Measurements from ENCODE around the gene FYB2. TPM values are rescaled to one million over a fixed set of nuclear protein-coding genes. Genes with fewer than 3 reads are reported as not detected.
"Not testable (repeated sequence)": the region's sequence is repeated elsewhere in the genome, so short reads cannot be mapped to it uniquely, and the experiment has no call there.

FYB2 gene
- total RNA-seq, 2 donors from 2014 or later: not detected

- Histone ChIP-seq H3K27me3 (replicated peaks; ENCODE audit: insufficient read depth) (no peaks in the 10 kb centered on the region), H3K9me3 (no peaks in the 10 kb centered on the region), H3K27ac (no peak overlapping the region), H3K4me3 (no peak overlapping the region), H3K4me1 (ENCODE audit: control insufficient read depth in 1 of 2, low read depth in 2 of 2) (no peaks in the 10 kb centered on the region), H3K36me3 (no peaks in the 10 kb centered on the region)
- ATAC-seq (ENCODE audit: insufficient number of reproducible peaks, low FRiP score, low read depth): no peak
- DNase-seq (ENCODE audit: low spot score): no peak
- TF ChIP-seq CTCF (IDR thresholded peaks at IDR 0.05): no peak
Measured at GRCh38 chr1:56777972-56778371, 41.2 kb downstream of the FYB2 start.

- H3K27ac ChIP-seq; H3K4me1 ChIP-seq (ENCODE audit: control insufficient read depth in 1 of 2, low read depth in 2 of 2); H3K27me3 ChIP-seq (replicated peaks; ENCODE audit: insufficient read depth); ATAC-seq (ENCODE audit: insufficient number of reproducible peaks, low FRiP score, low read depth); H3K9me3 ChIP-seq; H3K4me3 ChIP-seq; DNase-seq (ENCODE audit: low spot score); H3K36me3 ChIP-seq: not testable (repeated sequence)
Measured at GRCh38 chr1:56774732-56775131, 44.5 kb downstream of the FYB2 start.

GRCh38 chr1:56774067-56774609 is 45.1 kb downstream of the FYB2 start:
- DNase-seq (ENCODE audit: low spot score) (no peak), ATAC-seq (ENCODE audit: insufficient number of reproducible peaks, low FRiP score, low read depth) (no peak)
- no peaks in the 10 kb centered on the region for H3K36me3 ChIP-seq
- H3K4me3 ChIP-seq: no peak overlapping the region
- H3K9me3 ChIP-seq: no peaks in the 10 kb centered on the region
- H3K27me3 ChIP-seq (replicated peaks; ENCODE audit: insufficient read depth): no peaks in the 10 kb centered on the region
- no peaks in the 10 kb centered on the region for H3K4me1 ChIP-seq (ENCODE audit: control insufficient read depth in 1 of 2, low read depth in 2 of 2)
- TF ChIP-seq CTCF (IDR thresholded peaks at IDR 0.05): no peak
- no peak overlapping the region for H3K27ac ChIP-seq

- no peak for ATAC-seq (ENCODE audit: insufficient number of reproducible peaks, low FRiP score, low read depth)
- Histone ChIP-seq H3K36me3 (no peaks in the 10 kb centered on the region), H3K9me3 (no peaks in the 10 kb centered on the region), H3K4me3 (no peak overlapping the region), H3K27ac (no peak overlapping the region), H3K4me1 (ENCODE audit: control insufficient read depth in 1 of 2, low read depth in 2 of 2) (no peaks in the 10 kb centered on the region), H3K27me3 (replicated peaks; ENCODE audit: insufficient read depth) (no peaks in the 10 kb centered on the region)
- TF ChIP-seq CTCF (IDR thresholded peaks at IDR 0.05): no peak
- no peak for DNase-seq (ENCODE audit: low spot score)
Measured at GRCh38 chr1:56773341-56774066, 45.7 kb downstream of the FYB2 start.

GRCh38 chr1:56771717-56772116 is 47.5 kb downstream of the FYB2 start:
- no peak overlapping the region for H3K27ac ChIP-seq
- H3K9me3 ChIP-seq: no peaks in the 10 kb centered on the region
- DNase-seq (ENCODE audit: low spot score) (no peak), ATAC-seq (ENCODE audit: insufficient number of reproducible peaks, low FRiP score, low read depth) (no peak)
- no peaks in the 10 kb centered on the region for H3K27me3 ChIP-seq (replicated peaks; ENCODE audit: insufficient read depth)
- no peak overlapping the region for H3K4me3 ChIP-seq
- H3K36me3 ChIP-seq: no peaks in the 10 kb centered on the region
- no peaks in the 10 kb centered on the region for H3K4me1 ChIP-seq (ENCODE audit: control insufficient read depth in 1 of 2, low read depth in 2 of 2)
- no peak for TF ChIP-seq CTCF (IDR thresholded peaks at IDR 0.05)
